Ishikawa (cell line): ENCODE results near the gene MMP15.

Experiments used
- EGR1 ChIP-seq: IDR thresholded peaks from 2 replicates; pipeline ENCODE4 v1.6.1; 2012
- EP300 ChIP-seq: IDR thresholded peaks from 2 replicates; pipeline ENCODE4 v1.6.1; 2012; ENCODE audit warnings: borderline replicate concordance
- FOXM1 ChIP-seq: IDR thresholded peaks from 2 replicates; pipeline ENCODE4 v1.6.1; 2012; ENCODE audit warnings: low read depth, borderline replicate concordance
- NFIC ChIP-seq: IDR thresholded peaks from 2 replicates; pipeline ENCODE4 v1.6.1; 2012
- RAD21 ChIP-seq: IDR thresholded peaks from 2 replicates; pipeline ENCODE4 v1.6.1; 2012; ENCODE audit warnings: low read depth
- REST ChIP-seq: IDR thresholded peaks from 2 replicates; pipeline ENCODE4 v1.6.1; 2012; ENCODE audit warnings: low read depth, mild to moderate bottlenecking
- TCF12 ChIP-seq: IDR thresholded peaks from 2 replicates; pipeline ENCODE4 v1.6.1; 2012; ENCODE audit warnings: low read depth
- YY1 ChIP-seq: IDR thresholded peaks from 2 replicates; pipeline ENCODE4 v1.6.1; 2012; ENCODE audit warnings: low read depth

- TF ChIP-seq EP300: no peak
- TF ChIP-seq FOXM1: no peak
- TF ChIP-seq NFIC: no peak
- no peak for TF ChIP-seq EGR1
- TF ChIP-seq YY1: no peak
- no peak for TF ChIP-seq RAD21
- TF ChIP-seq TCF12: no peak
- no peak for TF ChIP-seq REST
These were observed 17.4 kb downstream of the MMP15 start for GRCh38 chr16:58042886-58043515.
